H1 (cell line): ENCODE measurements around the gene C1QTNF4. TPM values are rescaled to one million over a fixed set of nuclear protein-coding genes. Genes with fewer than 3 reads are reported as not detected.

Experiments used
- CBX5 ChIP-seq: fragments of 300-800, 300-1000 bp; sonication (generic); IDR thresholded peaks from 2 replicates; pipeline ENCODE4 v1.7.1; 2016; ENCODE audit warnings: antibody characterized with exemption, low read length, low read depth
- HDAC2 ChIP-seq, 2 experiments: fragments of 300-600 bp in 1 of 2; sonication (generic) in 1 of 2; IDR thresholded peaks; 2 replicates each; pipeline ENCODE4 v1.6.1; 2011 to 2012; ENCODE audit warnings: low read depth in 2 of 2, low read length in 2 of 2, mild to moderate bottlenecking in 2 of 2, moderate library complexity in 2 of 2, borderline replicate concordance in 1 of 2, inconsistent platforms in 1 of 2
- SUZ12 ChIP-seq: fragments of 200-600 bp; sonication (generic); IDR thresholded peaks from 2 replicates; pipeline ENCODE4 v1.6.1; 2012; ENCODE audit warnings: mild to moderate bottlenecking, inconsistent platforms, low read length, moderate library complexity, mixed read lengths
- polyA plus RNA-seq, 7 experiments: library from polyadenylated mRNA; depleted of rRNA in 3 of 7; stranded (reverse) in 5 of 7; unstranded in 2 of 7; fragments of >200 nt in 5 of 7; fragments of 200-250 nt in 2 of 7; gene quantifications; 1 replicate in 5 of 7; 2 replicates in 1 of 7; 4 replicates in 1 of 7; pipeline versions ENCODE4 v1.2.1 to v1.2.3, GENCODE V29; 2011 to 2013; ENCODE audit warnings: missing spikeins in 2 of 7, mixed read lengths in 2 of 7
- total RNA-seq: library from RNA; stranded (reverse); fragmentation: NEBNext Ultra II Directional; extraction: Animal tissue kit (Norgen Biotek cat#: 25700); gene quantifications from 2 replicates; pipeline ENCODE4 v1.2.1, GENCODE V29; 2021

Gene C1QTNF4
- total and polyA plus RNA-seq, 2 of the 8 experiments (the other 6 are each of a cell fraction or from before 2014, with no cell fraction given), result 3.9 to 6.0 TPM

DNA sequence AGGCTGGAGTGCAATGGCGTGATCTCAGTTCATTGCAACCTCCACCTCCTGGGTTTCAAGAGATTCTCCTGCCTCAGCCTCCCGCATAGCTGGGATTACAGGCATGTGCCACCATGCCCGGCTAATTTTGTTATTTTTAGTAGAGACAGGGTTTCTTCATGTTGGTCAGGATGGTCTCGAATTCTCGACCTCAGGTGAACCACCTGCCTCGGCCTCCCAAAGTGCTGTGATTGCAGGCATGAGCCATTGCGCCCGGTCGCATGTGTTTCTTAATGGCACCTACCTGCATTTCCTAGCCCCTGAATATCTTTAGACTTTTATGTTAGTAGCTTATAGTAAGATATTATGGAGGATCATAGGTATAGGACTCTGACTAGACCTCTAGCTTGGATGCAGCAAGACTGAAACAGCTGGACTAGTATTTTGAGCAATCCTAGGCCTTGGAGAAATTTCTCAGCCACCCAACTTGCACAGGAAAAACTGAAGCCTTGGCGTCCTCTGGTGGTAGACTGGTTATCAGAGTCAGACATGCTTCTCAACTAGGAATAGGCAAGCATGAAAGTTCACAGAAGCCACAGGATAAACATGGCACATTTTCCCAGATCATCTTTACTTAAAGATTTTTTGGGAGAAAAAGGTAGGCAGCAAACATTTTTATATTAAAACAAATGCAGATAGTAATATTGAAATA is 22.7 kb upstream of the C1QTNF4 start (continued):
- TF ChIP-seq CBX5 (no peak), SUZ12 (no peak), HDAC2 (IDR thresholded peaks at IDR 0.05; ENCODE audit: borderline replicate concordance in 1 of 2, low read depth in 2 of 2, low read length in 2 of 2) (no peak)
